ENCODE results near the gene EVC2. TPM values are rescaled to one million over a fixed set of nuclear protein-coding genes. Genes with fewer than 3 reads are reported as not detected.

EVC2 gene
- total and polyA plus RNA-seq, 2 of the 13 experiments (the other 11 are each of a cell fraction or from before 2014, with no cell fraction given), result not detected

- no peak for TF ChIP-seq ZEB1 (IDR thresholded peaks at IDR 0.05; ENCODE audit: insufficient replicate concordance, low read depth)
Measured at GRCh38 chr4:5703831-5704230, 4.5 kb downstream of the EVC2 start (continued).

- no peaks in the 10 kb centered on the region for H3K79me2 ChIP-seq (ENCODE audit: insufficient read depth, low read length)
- no peak overlapping the region for H2AFZ ChIP-seq (ENCODE audit: low read length)
- H3K27me3 ChIP-seq (ENCODE audit: control insufficient read depth in 1 of 2, insufficient read depth in 2 of 2, low read length in 2 of 2), result no peaks in the 10 kb centered on the region; a peak in 1 of 5 replicates
- no peak for FAIRE-seq
- WGBS (ENCODE audit: low lambda C conversion rate), result 57% methylated on average over 8 of the region's 8 CpGs
- BruUV-seq (replicated peaks), result no TSS peak
- H3K4me1 ChIP-seq (ENCODE audit: insufficient read depth, low read length), result no peaks in the 10 kb centered on the region
- no peak for ATAC-seq
- no peaks in the 10 kb centered on the region for H4K20me1 ChIP-seq (ENCODE audit: insufficient read depth, low read length)
- CTCF ChIA-PET (ENCODE audit: low intra/inter-chr PET ratio, low total read pairs), result no interaction called here
- intact Hi-C loops (cut with micrococcal nuclease; ENCODE audit: unreplicated experiment) (no loop called here), in situ Hi-C loops (cut with HindIII; ENCODE audit: extremely low pct_ligation_motif_present, low pct_unique_long_range_greater_than_20kb) (no loop called here)
- no peak for DNase-seq (ENCODE audit: low spot score)
- H3K9me3 ChIP-seq (ENCODE audit: low read length), result no peaks in the 10 kb centered on the region
- TF ChIP-seq MTA3 (CRISPR knock-in tag; IDR thresholded peaks at IDR 0.05) (no peak), ZSCAN25 (CRISPR knock-in tag; IDR thresholded peaks at IDR 0.05) (no peak), MEIS1 (CRISPR knock-in tag; IDR thresholded peaks at IDR 0.05; ENCODE audit: borderline replicate concordance) (no peak), CHCHD3 (CRISPR knock-in tag; IDR thresholded peaks at IDR 0.05) (no peak), SP2 (CRISPR knock-in tag; IDR thresholded peaks at IDR 0.05) (no peak), ZFP36 (IDR thresholded peaks at IDR 0.05; ENCODE audit: borderline replicate concordance, low read depth, low read length, partially characterized antibody) (no peak), FOXO1 (CRISPR knock-in tag; IDR thresholded peaks at IDR 0.05) (no peak), SALL1 (CRISPR knock-in tag; IDR thresholded peaks at IDR 0.05) (no peak), CEBPG (CRISPR knock-in tag; IDR thresholded peaks at IDR 0.05) (no peak), MIER2 (CRISPR knock-in tag; IDR thresholded peaks at IDR 0.05) (no peak), ZNF329 (CRISPR knock-in tag; IDR thresholded peaks at IDR 0.05; ENCODE audit: low read depth) (no peak), KAT7 (CRISPR knock-in tag; IDR thresholded peaks at IDR 0.05; ENCODE audit: borderline replicate concordance) (no peak), TEAD3 (CRISPR knock-in tag; optimal IDR thresholded peaks at IDR 0.05; ENCODE audit: borderline replicate concordance) (no peak), ZNF891 (CRISPR knock-in tag; IDR thresholded peaks at IDR 0.05) (no peak)
- TF ChIP-seq, protein P1, sequence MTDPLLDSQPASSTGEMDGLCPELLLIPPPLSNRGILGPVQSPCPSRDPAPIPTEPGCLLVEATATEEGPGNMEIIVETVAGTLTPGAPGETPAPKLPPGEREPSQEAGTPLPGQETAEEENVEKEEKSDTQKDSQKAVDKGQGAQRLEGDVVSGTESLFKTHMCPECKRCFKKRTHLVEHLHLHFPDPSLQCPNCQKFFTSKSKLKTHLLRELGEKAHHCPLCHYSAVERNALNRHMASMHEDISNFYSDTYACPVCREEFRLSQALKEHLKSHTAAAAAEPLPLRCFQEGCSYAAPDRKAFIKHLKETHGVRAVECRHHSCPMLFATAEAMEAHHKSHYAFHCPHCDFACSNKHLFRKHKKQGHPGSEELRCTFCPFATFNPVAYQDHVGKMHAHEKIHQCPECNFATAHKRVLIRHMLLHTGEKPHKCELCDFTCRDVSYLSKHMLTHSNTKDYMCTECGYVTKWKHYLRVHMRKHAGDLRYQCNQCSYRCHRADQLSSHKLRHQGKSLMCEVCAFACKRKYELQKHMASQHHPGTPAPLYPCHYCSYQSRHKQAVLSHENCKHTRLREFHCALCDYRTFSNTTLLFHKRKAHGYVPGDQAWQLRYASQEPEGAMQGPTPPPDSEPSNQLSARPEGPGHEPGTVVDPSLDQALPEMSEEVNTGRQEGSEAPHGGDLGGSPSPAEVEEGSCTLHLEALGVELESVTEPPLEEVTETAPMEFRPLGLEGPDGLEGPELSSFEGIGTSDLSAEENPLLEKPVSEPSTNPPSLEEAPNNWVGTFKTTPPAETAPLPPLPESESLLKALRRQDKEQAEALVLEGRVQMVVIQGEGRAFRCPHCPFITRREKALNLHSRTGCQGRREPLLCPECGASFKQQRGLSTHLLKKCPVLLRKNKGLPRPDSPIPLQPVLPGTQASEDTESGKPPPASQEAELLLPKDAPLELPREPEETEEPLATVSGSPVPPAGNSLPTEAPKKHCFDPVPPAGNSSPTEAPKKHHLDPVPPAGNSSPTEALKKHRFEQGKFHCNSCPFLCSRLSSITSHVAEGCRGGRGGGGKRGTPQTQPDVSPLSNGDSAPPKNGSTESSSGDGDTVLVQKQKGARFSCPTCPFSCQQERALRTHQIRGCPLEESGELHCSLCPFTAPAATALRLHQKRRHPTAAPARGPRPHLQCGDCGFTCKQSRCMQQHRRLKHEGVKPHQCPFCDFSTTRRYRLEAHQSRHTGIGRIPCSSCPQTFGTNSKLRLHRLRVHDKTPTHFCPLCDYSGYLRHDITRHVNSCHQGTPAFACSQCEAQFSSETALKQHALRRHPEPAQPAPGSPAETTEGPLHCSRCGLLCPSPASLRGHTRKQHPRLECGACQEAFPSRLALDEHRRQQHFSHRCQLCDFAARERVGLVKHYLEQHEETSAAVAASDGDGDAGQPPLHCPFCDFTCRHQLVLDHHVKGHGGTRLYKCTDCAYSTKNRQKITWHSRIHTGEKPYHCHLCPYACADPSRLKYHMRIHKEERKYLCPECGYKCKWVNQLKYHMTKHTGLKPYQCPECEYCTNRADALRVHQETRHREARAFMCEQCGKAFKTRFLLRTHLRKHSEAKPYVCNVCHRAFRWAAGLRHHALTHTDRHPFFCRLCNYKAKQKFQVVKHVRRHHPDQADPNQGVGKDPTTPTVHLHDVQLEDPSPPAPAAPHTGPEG (CRISPR knock-in tag; IDR thresholded peaks at IDR 0.05), result no peak
- TF ChIP-seq, protein P2, sequence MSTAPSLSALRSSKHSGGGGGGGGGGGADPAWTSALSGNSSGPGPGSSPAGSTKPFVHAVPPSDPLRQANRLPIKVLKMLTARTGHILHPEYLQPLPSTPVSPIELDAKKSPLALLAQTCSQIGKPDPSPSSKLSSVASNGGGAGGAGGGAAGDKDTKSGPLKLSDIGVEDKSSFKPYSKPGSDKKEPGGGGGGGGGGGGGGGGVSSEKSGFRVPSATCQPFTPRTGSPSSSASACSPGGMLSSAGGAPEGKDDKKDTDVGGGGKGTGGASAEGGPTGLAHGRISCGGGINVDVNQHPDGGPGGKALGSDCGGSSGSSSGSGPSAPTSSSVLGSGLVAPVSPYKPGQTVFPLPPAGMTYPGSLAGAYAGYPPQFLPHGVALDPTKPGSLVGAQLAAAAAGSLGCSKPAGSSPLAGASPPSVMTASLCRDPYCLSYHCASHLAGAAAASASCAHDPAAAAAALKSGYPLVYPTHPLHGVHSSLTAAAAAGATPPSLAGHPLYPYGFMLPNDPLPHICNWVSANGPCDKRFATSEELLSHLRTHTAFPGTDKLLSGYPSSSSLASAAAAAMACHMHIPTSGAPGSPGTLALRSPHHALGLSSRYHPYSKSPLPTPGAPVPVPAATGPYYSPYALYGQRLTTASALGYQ (CRISPR knock-in tag; IDR thresholded peaks at IDR 0.05), result no peak
- POLR2A ChIA-PET, result no interaction called here
- no peak overlapping the region for H3K9ac ChIP-seq (ENCODE audit: insufficient read depth, low read depth, low read length)
- H3K36me3 ChIP-seq (replicated peaks in 1 of 2; ENCODE audit: control insufficient read depth in 1 of 2, insufficient read depth in 2 of 2, low read length in 2 of 2), result no peaks in the 10 kb centered on the region
- no peak overlapping the region for H3K27ac ChIP-seq (ENCODE audit: extremely low read length, insufficient read depth, low read length)
- no peak overlapping the region for H3K4me3 ChIP-seq (replicated peaks in 1 of 3; ENCODE audit: insufficient read depth in 1 of 3, low read depth in 2 of 3, low read length in 3 of 3)
- no peak overlapping the region for H3K4me2 ChIP-seq (ENCODE audit: low read depth, low read length)
Measured at GRCh38 chr4:5701971-5702370, 6.4 kb downstream of the EVC2 start.
